AML-193 (cell line): ENCODE measurements around the gene BCAS4.
"Not testable (repeated sequence)": the region's sequence is repeated elsewhere in the genome, so short reads cannot be mapped to it uniquely, and the experiment has no call there.

Experiments used
- DNase-seq, 2 experiments: peaks; one replicate each; lab custom pipeline; 2025; lab: John Stamatoyannopoulos, UW

BCAS4 gene

GRCh38 chr20:50876063-50876685 lies 81.3 kb downstream of the BCAS4 start:
- no peak for DNase-seq

GRCh38 chr20:50876816-50877215 lies 82.0 kb downstream of the BCAS4 start:
- no peak for DNase-seq

GRCh38 chr20:50877232-50877743 lies 82.4 kb downstream of the BCAS4 start:
- DNase-seq: no peak

- no peak for DNase-seq
Measured at GRCh38 chr20:50879649-50880550, 85.0 kb downstream of the BCAS4 start.

- not testable (repeated sequence) for DNase-seq
Measured at GRCh38 chr20:50881759-50882424, 87.0 kb downstream of the BCAS4 start.

GRCh38 chr20:50883856-50884255 lies 89.0 kb downstream of the BCAS4 start:
- no peak for DNase-seq

GRCh38 chr20:50885068-50885467 lies 90.2 kb downstream of the BCAS4 start:
- DNase-seq: no peak

GRCh38 chr20:50885781-50886180 lies 90.9 kb downstream of the BCAS4 start:
- no peak for DNase-seq

GRCh38 chr20:50886184-50886790 lies 91.4 kb downstream of the BCAS4 start:
- no peak for DNase-seq

- no peak for DNase-seq
Measured at GRCh38 chr20:50887576-50887975, 92.7 kb downstream of the BCAS4 start.

GRCh38 chr20:50891138-50891537 lies 96.3 kb downstream of the BCAS4 start:
- DNase-seq: no peak

- no peak for DNase-seq
Measured at GRCh38 chr20:50892394-50892793, 97.5 kb downstream of the BCAS4 start.

- no peak for DNase-seq
Measured at GRCh38 chr20:50893620-50894019, 98.8 kb downstream of the BCAS4 start.

- no peak for DNase-seq
Measured at GRCh38 chr20:50895111-50895830, 100.4 kb downstream of the BCAS4 start.

- no peak for DNase-seq
Measured at GRCh38 chr20:50898475-50898874, 103.6 kb downstream of the BCAS4 start.

- no peak for DNase-seq
Measured at GRCh38 chr20:50900261-50900660, 105.4 kb downstream of the BCAS4 start.

- DNase-seq: no peak
Measured at GRCh38 chr20:50901301-50901700, 106.4 kb downstream of the BCAS4 start.

GRCh38 chr20:50903353-50904051 lies 108.6 kb downstream of the BCAS4 start:
- no peak for DNase-seq

- DNase-seq: no peak
Measured at GRCh38 chr20:50904067-50904570, 109.3 kb downstream of the BCAS4 start.

GRCh38 chr20:50909413-50909812 lies 114.6 kb downstream of the BCAS4 start:
- DNase-seq: no peak

- DNase-seq: no peak
Measured at GRCh38 chr20:50911030-50911429, 116.2 kb downstream of the BCAS4 start.
